ENCODE measurements around the gene MAP1A. TPM values are rescaled to one million over a fixed set of nuclear protein-coding genes. Genes with fewer than 3 reads are reported as not detected.

The MAP1A gene
- total and polyA plus RNA-seq, 3 donors from 2014 or later = 11.4 to 19.1 (median 17.7) TPM

DNA sequence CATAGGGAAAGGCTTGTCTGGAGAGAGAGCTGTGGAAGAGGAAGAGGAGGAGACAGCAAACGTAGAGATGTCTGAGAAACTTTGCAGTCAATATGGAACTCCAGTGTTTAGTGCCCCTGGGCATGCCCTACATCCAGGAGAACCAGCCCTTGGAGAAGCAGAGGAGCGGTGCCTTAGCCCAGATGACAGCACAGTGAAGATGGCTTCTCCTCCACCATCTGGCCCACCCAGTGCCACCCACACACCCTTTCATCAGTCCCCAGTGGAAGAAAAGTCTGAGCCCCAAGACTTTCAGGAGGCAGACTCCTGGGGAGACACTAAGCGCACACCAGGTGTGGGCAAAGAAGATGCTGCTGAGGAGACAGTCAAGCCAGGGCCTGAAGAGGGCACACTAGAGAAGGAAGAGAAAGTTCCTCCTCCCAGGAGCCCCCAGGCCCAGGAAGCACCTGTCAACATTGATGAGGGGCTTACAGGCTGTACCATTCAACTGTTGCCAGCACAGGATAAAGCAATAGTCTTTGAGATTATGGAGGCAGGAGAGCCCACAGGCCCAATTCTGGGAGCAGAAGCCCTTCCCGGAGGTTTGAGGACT is 6.9 kb downstream of the MAP1A start:
- H3K4me3 ChIP-seq = no peak overlapping the region
- 87 to 100% methylated on average over 4 of the region's 4 CpGs for WGBS, 2 donors
- no peaks in the 10 kb centered on the region for H3K9me3 ChIP-seq
- no peaks in the 10 kb centered on the region for H3K27me3 ChIP-seq
- H3K4me1 ChIP-seq = no peaks in the 10 kb centered on the region
- no peak overlapping the region for H3K27ac ChIP-seq
- intact Hi-C loops (cut with DNase I; ENCODE audit: low total_unique reads) = no loop called here
- no peaks in the 10 kb centered on the region for H3K36me3 ChIP-seq (ENCODE audit: low read depth, missing control alignments)
- DNase-seq = no peak
- TF ChIP-seq, protein P1, sequence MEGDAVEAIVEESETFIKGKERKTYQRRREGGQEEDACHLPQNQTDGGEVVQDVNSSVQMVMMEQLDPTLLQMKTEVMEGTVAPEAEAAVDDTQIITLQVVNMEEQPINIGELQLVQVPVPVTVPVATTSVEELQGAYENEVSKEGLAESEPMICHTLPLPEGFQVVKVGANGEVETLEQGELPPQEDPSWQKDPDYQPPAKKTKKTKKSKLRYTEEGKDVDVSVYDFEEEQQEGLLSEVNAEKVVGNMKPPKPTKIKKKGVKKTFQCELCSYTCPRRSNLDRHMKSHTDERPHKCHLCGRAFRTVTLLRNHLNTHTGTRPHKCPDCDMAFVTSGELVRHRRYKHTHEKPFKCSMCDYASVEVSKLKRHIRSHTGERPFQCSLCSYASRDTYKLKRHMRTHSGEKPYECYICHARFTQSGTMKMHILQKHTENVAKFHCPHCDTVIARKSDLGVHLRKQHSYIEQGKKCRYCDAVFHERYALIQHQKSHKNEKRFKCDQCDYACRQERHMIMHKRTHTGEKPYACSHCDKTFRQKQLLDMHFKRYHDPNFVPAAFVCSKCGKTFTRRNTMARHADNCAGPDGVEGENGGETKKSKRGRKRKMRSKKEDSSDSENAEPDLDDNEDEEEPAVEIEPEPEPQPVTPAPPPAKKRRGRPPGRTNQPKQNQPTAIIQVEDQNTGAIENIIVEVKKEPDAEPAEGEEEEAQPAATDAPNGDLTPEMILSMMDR (IDR thresholded peaks at IDR 0.05) = no peak
- no peak for TF ChIP-seq POLR2A (IDR thresholded peaks at IDR 0.05)

DNA sequence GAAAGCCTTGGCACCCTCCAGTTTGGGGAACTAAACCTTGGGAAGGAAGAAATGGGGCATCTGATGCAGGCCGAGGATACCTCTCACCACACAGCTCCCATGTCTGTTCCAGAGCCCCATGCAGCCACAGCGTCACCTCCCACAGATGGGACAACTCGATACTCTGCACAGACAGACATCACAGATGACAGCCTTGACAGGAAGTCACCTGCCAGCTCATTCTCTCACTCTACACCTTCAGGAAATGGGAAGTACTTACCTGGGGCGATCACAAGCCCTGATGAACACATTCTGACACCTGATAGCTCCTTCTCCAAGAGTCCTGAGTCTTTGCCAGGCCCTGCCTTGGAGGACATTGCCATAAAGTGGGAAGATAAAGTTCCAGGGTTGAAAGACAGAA is 7.7 kb downstream of the MAP1A start:
- intact Hi-C loops (cut with DNase I; ENCODE audit: low total_unique reads) = no loop called here
- TF ChIP-seq, protein P1 (IDR thresholded peaks at IDR 0.05) = no peak
- no peak for TF ChIP-seq POLR2A (IDR thresholded peaks at IDR 0.05)
- H3K27ac ChIP-seq = no peak overlapping the region
- WGBS, 2 donors = 90 to 100% methylated on average over 4 of the region's 4 CpGs
- no peak for DNase-seq
- no peak overlapping the region for H3K4me3 ChIP-seq
- no peaks in the 10 kb centered on the region for H3K36me3 ChIP-seq (ENCODE audit: low read depth, missing control alignments)
- no peaks in the 10 kb centered on the region for H3K4me1 ChIP-seq
- no peaks in the 10 kb centered on the region for H3K9me3 ChIP-seq
- no peaks in the 10 kb centered on the region for H3K27me3 ChIP-seq

DNA sequence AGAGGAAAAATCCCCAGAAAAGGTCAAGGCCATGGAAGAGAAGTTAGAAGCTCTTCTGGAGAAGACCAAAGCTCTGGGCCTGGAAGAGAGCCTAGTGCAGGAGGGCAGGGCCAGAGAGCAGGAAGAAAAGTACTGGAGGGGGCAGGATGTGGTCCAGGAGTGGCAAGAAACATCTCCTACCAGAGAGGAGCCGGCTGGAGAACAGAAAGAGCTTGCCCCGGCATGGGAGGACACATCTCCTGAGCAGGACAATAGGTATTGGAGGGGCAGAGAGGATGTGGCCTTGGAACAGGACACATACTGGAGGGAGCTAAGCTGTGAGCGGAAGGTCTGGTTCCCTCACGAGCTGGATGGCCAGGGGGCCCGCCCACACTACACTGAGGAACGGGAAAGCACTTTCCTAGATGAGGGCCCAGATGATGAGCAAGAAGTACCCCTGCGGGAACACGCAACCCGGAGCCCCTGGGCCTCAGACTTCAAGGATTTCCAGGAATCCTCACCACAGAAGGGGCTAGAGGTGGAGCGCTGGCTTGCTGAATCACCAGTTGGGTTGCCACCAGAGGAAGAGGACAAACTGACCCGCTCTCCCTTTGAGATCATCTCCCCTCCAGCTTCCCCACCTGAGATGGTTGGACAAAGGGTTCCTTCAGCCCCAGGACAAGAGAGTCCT is 9.0 kb downstream of the MAP1A start:
- Histone ChIP-seq H3K4me3 (no peak overlapping the region), H3K9me3 (no peaks in the 10 kb centered on the region), H3K27ac (no peak overlapping the region), H3K27me3 (no peaks in the 10 kb centered on the region), H3K36me3 (ENCODE audit: low read depth, missing control alignments) (no peaks in the 10 kb centered on the region), H3K4me1 (no peaks in the 10 kb centered on the region)
- intact Hi-C loops (cut with DNase I; ENCODE audit: low total_unique reads) = no loop called here
- DNase-seq = no peak
- 79 to 81% methylated on average over 11 of the region's 11 CpGs for WGBS, 2 donors
- TF ChIP-seq, protein P1 (IDR thresholded peaks at IDR 0.05) = no peak
- TF ChIP-seq POLR2A (IDR thresholded peaks at IDR 0.05) = no peak

DNA sequence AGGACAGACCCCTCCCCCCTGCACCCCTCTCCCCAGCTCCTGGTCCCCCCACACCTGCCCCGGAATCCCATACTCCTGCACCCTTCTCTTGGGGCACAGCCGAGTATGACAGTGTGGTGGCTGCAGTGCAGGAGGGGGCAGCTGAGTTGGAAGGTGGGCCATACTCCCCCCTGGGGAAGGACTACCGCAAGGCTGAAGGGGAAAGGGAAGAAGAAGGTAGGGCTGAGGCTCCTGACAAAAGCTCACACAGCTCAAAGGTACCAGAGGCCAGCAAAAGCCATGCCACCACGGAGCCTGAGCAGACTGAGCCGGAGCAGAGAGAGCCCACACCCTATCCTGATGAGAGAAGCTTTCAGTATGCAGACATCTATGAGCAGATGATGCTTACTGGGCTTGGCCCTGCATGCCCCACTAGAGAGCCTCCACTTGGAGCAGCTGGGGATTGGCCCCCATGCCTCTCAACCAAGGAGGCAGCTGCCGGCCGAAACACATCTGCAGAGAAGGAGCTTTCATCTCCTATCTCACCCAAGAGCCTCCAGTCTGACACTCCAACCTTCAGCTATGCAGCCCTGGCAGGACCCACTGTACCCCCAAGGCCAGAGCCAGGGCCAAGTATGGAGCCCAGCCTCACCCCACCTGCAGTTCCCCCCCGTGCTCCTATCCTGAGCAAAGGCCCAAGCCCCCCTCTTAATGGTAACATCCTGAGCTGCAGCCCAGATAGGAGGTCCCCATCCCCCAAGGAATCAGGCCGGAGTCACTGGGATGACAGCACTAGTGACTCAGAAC is 9.8 kb downstream of the MAP1A start:
- intact Hi-C loops (cut with DNase I; ENCODE audit: low total_unique reads) = no loop called here
- no peak for DNase-seq
- WGBS, 2 donors = 79 to 85% methylated on average over 6 to 9 of the region's 9 CpGs
- Histone ChIP-seq H3K4me1 (no peaks in the 10 kb centered on the region), H3K9me3 (no peaks in the 10 kb centered on the region), H3K27me3 (no peaks in the 10 kb centered on the region), H3K27ac (no peak overlapping the region), H3K4me3 (no peak overlapping the region), H3K36me3 (ENCODE audit: low read depth, missing control alignments) (no peaks in the 10 kb centered on the region)
- TF ChIP-seq, protein P1 (IDR thresholded peaks at IDR 0.05) = no peak
- no peak for TF ChIP-seq POLR2A (IDR thresholded peaks at IDR 0.05)

All from testis (tissue), 3 donors.